ENCODE results near the gene SIRT7. TPM values are rescaled to one million over a fixed set of nuclear protein-coding genes. Genes with fewer than 3 reads are reported as not detected.

Gene SIRT7
- total and polyA plus RNA-seq, 2 experiments from 2014 or later = 16.7 to 26.7 TPM

DNA sequence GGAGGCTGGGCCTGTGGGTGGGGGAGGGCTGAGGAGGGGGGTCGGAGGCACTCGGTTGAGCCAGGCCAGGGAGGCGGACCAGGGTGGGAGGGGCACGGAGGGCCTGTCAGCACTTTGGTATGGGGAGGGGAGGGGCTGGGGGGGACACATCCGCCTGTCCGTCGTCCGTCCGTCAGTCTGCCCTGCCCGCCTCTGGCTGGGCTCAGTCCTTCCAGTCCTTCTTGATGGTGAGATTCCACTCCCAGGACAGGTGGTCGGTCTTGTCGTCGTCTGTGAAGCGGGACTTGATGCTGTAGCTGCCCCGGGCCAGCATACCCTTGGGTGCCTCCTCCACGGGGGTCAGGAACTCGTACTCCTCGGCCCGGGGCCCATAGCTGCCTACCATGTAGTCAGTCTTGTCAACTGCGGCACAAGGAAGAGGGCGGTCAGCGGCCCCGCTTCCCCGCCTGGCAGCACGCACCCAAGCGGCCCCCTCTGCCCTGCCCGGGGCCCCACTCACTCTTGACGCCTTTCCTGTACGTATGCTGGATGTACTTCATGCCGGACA is 49.2 kb downstream of the SIRT7 start:
- no peak overlapping the region for H3K4me3 ChIP-seq
- TF ChIP-seq CTCF (IDR thresholded peaks at IDR 0.05; ENCODE audit: low read depth, low read length) = no peak
- peaks cover 44% of the 10 kb centered on the region for H3K4me1 ChIP-seq (ENCODE audit: low read depth)
- H3K27ac ChIP-seq = peak overlapping the region; percentile 96
- no peaks in the 10 kb centered on the region for H3K27me3 ChIP-seq
- no peaks in the 10 kb centered on the region for H3K36me3 ChIP-seq
- DNase-seq (ENCODE audit: low read depth in 1 of 2, low spot score in 1 of 2) = peak; percentile 25 to 92
- H3K9me3 ChIP-seq (ENCODE audit: low read depth) = no peaks in the 10 kb centered on the region

DNA sequence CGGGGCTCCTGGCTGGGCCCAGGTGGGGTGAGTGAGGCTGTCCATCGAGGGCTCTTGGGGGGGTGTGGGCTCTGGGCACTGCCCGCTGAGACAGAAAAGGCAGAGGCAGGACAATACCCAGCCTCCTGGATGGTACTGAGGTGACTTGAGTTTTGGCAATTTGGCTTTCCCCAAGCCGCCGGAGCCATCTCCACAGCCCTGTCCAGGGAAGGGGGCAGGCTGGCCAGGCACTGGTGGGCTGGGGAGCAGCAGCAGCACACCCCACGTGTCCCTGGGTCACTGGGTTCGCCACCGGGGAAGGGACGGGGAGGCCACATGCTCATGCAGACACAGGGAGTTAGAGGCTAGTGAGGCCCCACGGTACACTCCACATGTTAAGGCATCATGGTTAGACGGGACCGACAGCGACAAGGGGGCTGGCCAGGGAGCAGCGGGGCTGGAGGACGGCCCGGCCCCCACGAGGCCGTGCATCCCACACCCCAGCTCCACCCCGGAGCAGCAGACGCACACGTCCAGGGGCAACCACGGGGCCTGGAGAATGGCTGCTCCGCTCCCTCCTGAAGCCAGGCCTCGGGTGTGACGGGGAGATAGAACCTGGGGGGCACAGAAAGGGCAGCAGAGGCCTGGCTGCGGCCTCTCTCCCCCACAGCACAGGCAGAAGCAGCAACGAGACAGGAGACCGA is 49.8 kb downstream of the SIRT7 start:
- DNase-seq (ENCODE audit: low read depth in 1 of 2, low spot score in 1 of 2) = no peak
- peak overlapping the region; percentile 96 for H3K27ac ChIP-seq
- H3K9me3 ChIP-seq (ENCODE audit: low read depth) = no peaks in the 10 kb centered on the region
- H3K36me3 ChIP-seq = no peaks in the 10 kb centered on the region
- no peaks in the 10 kb centered on the region for H3K27me3 ChIP-seq
- TF ChIP-seq CTCF (IDR thresholded peaks at IDR 0.05; ENCODE audit: low read depth, low read length) = no peak
- H3K4me3 ChIP-seq = no peak overlapping the region
- H3K4me1 ChIP-seq (ENCODE audit: low read depth) = peaks cover 44% of the 10 kb centered on the region

DNA sequence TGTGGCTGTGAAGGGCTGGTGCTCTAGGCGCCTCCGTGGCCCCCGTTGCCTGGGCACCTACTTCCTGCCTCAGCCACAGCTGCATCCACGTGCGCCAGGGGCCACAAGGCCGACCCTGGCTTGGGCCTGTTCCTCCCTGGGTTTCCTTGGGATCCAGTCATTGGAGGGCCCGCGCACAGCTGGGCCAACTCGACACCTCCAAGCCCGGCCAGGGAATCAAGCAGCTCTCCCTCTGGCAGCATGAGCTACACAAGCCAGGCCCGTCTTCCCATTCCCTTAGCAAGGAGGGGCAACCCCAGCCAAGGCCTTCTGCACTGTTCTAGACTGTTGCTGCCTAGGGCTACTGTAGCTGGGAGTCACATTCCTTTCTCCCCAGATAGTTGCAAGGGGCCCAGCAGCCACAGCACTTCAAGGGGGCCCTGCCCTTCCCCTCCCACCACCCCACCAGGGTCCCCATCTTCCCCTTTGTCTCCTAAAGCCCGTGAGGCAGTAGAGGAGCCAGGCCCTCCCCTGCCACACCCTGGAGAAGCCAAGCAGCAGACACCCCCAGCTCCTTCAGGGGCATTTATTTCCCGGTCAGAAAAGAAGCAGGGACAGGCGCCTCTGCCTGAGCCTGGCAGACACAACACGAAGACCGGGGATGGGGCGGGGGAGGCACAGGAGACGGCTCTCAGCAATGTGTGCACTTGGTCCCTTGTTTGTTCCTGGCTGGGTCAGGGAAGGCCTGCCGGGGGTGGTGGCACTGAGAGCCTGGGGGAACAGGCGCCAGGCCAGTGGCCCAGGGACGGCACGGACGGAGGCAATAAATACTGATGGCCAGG is 50.6 kb downstream of the SIRT7 start:
- H3K9me3 ChIP-seq (ENCODE audit: low read depth) = no peaks in the 10 kb centered on the region
- TF ChIP-seq CTCF (IDR thresholded peaks at IDR 0.05; ENCODE audit: low read depth, low read length) = no peak

DNA sequence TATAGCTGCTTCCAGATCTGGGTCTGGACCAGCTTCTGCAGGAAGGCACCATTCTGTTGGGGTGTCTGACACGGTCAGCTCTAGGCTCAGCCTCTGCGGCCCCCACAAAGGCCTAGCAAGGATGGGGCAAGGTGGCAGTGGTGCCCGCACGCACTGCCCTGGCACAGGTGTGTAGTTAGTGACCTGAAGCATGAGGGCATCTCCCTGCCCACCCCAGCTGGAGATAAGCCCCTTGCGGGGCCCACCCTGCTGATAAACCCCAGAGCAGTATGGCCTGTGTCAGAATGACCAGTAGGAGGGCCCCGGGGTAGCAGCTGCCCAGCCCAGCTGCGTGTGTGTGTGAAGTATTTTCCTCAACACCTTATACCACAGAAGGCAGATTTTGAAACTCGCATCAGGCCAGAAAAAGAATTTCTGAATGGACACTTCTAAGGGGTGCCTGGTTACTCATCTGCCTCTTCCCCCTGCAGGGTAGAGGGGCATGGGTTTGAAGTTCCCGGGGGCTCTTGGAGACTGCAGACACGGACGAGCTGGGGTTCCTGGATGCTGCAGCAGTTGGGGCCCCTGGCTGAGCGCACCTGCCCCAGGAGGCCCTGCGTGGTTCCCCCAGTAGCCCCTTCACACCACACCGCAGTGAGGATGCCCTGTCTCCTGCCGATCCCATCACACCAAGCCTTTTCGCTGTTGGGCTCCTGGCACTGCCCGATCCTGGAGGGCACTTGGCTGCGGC is 51.4 kb downstream of the SIRT7 start:
- peak in 1 of 2 donors; percentile 28 for DNase-seq (ENCODE audit: low read depth in 1 of 2, low spot score in 1 of 2)
- Histone ChIP-seq H3K4me1 (ENCODE audit: low read depth) (peaks cover 45% of the 10 kb centered on the region), H3K36me3 (no peaks in the 10 kb centered on the region), H3K4me3 (no peak overlapping the region), H3K27ac (peak overlapping the region; percentile 96), H3K27me3 (no peaks in the 10 kb centered on the region), H3K9me3 (ENCODE audit: low read depth) (no peaks in the 10 kb centered on the region)
- TF ChIP-seq CTCF (IDR thresholded peaks at IDR 0.05; ENCODE audit: low read depth, low read length) = no peak

More for the DNA sequence above, 50.6 kb downstream of the SIRT7 start:
- H3K4me1 ChIP-seq (ENCODE audit: low read depth) = peaks cover 43% of the 10 kb centered on the region
- no peaks in the 10 kb centered on the region for H3K36me3 ChIP-seq
- H3K4me3 ChIP-seq = no peak overlapping the region
- no peaks in the 10 kb centered on the region for H3K27me3 ChIP-seq
- peak; percentile 36 to 78 for DNase-seq (ENCODE audit: low read depth in 1 of 2, low spot score in 1 of 2)
- H3K27ac ChIP-seq = peak overlapping the region; percentile 96

GRCh38 chr17:81865733-81866439 is 52.1 kb downstream of the SIRT7 start:
- Histone ChIP-seq H3K4me3 (no peak overlapping the region), H3K36me3 (no peaks in the 10 kb centered on the region), H3K4me1 (ENCODE audit: low read depth) (peaks cover 45% of the 10 kb centered on the region), H3K27ac (peak overlapping the region; percentile 96), H3K27me3 (no peaks in the 10 kb centered on the region), H3K9me3 (ENCODE audit: low read depth) (no peaks in the 10 kb centered on the region)
- peak in 1 of 2 donors; percentile 44 for DNase-seq (ENCODE audit: low read depth in 1 of 2, low spot score in 1 of 2)
- TF ChIP-seq CTCF (IDR thresholded peaks at IDR 0.05; ENCODE audit: low read depth, low read length) = no peak
